ENCODE data around the gene UCN2.
A peak's percentile ranks its signal among the peaks of the same experiment; 100 is the strongest.
"Not testable (repeated sequence)": the region's sequence is repeated elsewhere in the genome, so short reads cannot be mapped to it uniquely, and the experiment has no call there.

Gene UCN2

DNA sequence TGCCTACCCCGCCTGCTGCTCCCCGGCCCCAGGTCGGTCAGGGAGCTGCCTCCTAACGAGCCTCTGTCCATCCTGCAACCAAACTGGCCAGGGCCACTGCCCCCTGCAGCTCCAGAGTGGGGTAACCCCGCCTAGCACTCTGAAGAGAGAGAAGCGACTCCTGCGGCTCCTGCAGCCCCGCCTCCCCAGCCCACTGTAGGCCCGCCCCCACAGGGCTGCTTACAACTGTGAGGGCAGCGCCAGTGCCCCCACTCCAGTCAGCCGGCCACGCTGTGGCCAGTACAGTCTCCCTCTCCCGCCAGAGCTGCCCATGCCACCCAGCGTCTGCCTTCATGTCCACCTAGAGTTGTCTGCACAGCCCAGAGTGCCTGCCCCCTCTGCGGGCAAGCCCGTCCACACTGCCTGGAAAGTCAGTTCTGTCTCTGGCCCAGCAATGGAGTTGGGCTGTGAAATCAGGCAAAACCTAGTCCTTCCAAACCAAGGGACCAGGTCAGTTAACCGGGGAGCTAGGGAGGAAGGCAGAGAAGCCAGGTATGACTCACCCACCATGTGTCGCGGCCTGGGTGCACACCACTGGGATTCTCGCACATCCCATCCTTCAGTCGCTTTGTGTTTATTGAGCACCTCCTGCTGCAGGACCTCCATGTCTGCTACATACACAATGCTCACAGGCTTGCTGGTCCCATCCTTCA is 2.4 kb downstream of the UCN2 start:
- no peak for DNase-seq (ENCODE audit: low read depth)

DNA sequence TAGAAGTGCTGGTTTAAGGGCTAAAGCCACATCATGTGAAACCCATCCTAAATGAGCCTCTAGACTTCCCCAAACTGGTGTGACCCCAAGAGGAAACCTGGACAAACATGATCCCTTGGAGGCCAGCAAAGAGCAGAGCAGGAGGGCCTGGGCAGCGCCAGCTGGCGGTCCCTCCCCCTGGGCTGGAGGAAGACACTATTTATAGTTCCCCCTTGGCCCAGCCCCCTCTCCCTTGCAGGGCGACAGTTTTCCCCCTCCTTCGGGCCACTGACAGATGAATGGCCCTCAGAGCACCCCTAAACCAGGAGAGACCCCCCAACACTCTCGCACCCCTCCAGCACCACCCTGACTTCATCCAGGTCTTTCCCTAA is 2.9 kb downstream of the UCN2 start:
- no peak for DNase-seq (ENCODE audit: low read depth)

DNA sequence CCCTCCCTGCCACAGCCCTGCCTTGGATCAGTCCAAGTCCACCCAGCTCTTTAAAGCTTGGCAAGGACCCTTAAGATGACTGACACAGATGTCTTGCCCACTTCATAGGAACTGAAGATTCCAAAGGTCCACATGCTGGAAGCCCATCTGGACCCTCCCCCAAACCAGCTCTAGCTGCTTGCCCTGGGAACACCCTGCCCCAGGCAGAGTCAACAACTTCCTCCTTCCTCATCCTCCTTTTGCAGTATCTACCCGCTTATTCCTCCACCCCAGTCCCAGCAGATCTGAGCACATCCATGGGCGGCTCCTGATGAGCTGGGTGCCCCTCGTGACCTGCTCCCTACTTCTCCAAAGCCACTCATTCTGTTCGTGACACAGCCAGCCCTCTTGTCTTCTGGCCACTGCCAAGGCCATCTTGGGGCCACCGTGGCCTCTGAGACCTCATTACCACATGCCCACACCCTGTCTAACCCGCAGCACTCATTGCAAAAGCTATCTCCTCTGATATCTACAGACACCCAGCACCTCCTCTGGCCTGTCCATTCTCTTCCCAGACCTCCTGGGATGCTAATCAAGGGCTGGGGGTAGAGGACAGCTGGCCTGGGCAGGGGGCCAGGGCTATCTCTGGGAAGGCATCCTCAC is 5.0 kb downstream of the UCN2 start:
- DNase-seq (ENCODE audit: low read depth) = no peak

DNA sequence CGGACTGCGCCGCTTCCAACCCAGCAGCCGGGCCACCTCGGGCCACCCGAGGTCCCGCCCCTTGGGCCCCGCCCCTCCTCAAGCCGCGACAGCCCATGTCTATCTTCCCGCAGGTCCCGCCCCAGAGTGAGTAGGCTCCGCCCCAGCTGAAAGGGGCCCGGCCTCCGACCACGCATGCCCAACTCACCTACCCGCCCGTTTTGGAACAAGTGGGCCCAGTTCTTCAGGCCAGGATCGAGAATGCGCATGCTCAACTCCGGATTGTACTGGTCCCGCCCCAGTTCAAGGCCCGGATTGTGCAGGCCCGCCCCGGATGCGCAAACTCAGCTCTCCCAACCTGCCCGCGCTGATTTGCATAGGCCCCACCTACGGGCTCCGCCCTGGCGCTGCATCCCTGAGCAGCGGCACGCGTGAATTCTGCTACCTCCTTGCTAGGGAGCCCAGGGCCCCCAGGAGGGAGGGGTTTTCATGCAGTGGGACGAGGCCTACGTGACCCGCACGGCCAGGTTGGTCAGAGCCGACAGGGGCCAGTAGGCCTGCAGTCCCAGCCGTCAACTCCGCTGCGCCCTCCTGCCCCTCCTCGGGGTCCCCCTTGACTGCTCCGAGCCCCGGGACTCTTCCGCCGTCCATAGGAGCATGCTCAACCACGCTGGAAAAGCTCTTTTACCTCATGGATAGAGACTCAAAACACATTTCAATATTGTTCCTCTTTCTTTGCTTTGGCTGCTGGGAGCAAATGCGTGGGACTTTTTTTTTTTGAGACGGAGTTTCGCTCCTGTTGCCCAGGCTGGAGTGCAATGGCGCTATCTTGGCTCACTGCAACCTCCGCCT is 6.6 kb downstream of the UCN2 start, which contains the start of gene PFKFB4:
PFKFB4 (minus strand) TSS at position 8 of the 831 bp plus-strand sequence. CDS start 26 bp downstream, outside the sequence.
- DNase-seq (ENCODE audit: low read depth) = peak; percentile 97

DNA sequence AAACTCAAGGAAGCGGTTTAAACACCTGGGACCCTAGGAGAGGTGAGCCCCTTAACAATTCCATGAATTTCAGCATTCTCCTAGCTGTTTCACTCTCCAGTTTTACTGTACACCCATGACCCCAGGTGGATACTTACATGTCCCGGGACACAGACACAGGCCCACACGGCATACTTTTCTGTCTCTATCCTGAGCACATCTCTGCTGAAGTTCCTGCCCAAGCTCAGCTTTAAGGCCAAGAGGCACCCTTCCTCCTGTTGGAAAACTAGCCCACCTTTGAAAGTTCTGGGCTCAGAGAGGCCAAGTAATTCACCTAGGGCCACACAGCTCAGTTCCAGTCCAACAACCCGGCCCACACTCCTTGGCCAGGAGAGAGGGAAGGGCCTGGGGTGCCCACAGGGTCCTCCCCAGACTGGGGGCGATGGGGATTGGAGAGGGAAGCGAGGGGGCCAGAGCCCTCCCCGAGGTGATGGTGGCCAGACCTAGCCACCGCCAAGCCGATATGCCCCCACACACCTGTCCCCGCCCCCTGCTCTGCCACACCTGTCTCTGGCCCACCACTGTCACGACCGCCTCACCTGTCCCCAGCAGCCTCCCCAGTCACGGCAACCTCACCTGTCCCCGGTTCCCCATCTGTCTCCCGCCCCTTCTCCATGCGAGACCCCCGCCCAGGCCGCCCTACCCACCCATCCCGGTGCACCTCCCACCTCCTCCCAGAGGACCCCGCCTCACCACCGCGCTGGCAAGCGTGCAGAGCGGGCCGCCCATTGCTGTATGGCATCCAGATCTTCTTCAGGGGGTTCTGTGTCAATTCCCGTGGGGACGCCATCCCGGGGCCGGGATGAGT is 7.4 kb downstream of the UCN2 start:
- DNase-seq (ENCODE audit: low read depth) = no peak

DNA sequence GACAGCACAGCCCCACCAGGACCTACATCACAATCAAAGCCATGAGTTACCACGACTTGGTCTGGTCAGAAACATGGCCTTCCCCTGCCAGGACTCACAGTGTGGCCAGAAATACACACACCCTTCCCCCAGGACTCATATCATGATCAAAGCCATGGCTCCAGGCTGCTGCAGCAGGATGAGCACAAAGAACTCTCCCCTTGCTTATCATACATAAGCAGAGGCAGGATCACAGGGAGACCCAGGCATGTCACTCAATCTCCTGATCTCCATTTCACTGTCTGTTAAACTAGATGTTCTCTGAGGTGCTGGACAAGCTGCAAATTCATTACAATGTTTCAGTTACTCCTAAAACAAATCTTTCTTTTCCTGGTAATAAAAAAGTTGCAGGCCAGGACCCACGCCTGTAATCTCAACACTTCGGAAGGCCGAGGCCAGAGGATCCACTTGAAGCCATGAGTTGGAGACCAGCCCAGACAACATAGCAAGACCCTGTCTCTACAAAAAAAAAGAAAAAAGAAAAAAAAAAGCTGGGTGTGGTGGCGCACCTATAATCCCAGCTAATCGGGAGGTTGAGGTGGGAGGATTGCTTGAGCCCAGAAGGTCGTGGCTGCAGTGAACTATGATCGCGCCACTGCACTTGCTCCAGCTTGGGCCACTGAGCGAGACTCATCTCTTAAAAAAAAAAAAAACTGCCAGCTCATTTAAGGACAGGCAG is 8.2 kb downstream of the UCN2 start:
- no peak for DNase-seq (ENCODE audit: low read depth)

DNA sequence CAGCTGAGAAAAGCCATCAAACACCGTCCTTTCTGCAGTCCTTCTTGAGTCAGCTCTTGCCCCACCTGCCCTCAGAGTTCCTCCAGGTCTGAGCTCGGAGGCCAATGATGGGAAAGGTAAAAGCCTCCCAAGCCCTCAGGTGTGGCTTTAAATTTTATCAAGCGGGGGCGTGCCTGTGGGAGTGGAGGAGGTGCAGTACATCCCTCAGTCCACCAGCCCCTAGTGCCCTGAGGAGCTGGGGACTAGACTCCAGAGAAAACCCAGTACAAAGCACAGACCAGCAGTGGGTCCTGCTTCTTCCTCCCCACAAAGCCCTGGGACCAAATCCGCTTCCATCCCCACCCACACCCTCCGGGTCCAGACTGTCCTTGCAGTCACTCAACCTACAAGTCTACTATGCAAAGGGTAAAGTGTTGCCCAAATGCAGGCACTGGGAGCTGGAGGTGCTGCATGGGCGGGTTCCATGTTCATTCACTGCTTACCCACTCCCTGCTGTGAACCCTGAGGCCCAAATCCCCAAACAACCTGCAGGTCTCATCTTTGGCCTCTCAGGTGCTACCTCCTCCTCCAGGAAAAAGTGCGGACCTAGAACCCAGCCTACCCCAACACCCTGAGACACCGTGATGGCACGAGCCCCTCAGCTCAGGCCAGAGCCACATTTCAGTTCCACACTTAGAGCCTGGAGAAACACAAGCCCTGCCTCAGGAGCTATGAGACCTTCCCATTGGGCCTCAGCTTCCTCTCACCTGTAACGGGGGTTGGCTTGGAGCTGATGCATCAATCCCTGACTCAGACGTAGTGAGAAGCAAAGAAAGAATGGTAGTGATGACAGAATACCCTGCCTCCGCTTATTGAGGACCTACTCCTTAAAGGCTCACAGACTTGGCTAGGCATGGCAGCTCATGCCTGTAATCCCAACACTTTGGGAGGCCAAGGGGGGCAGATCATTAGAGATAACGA is 9.4 kb downstream of the UCN2 start:
- DNase-seq (ENCODE audit: low read depth) = no peak

DNA sequence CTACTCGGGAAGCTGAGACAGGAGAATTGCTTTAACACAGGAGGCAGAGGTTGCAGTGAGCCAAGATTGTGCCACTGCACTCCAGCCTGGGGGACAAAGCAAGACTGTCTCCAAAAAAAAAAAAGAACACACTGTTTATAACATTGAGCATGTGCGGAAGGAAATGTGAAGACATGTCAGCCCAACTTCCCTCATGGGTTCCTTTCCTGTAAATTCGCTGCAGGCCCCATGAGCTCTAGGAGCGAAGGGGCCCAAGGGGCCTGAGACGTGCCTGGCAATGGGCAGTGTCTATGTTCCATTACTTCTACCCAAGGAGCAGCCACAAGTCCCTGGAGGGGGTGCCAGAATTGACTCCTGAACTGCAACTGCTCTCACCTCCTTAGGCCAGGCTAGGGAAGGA is 10.2 kb downstream of the UCN2 start:
- DNase-seq (ENCODE audit: low read depth) = no peak

DNA sequence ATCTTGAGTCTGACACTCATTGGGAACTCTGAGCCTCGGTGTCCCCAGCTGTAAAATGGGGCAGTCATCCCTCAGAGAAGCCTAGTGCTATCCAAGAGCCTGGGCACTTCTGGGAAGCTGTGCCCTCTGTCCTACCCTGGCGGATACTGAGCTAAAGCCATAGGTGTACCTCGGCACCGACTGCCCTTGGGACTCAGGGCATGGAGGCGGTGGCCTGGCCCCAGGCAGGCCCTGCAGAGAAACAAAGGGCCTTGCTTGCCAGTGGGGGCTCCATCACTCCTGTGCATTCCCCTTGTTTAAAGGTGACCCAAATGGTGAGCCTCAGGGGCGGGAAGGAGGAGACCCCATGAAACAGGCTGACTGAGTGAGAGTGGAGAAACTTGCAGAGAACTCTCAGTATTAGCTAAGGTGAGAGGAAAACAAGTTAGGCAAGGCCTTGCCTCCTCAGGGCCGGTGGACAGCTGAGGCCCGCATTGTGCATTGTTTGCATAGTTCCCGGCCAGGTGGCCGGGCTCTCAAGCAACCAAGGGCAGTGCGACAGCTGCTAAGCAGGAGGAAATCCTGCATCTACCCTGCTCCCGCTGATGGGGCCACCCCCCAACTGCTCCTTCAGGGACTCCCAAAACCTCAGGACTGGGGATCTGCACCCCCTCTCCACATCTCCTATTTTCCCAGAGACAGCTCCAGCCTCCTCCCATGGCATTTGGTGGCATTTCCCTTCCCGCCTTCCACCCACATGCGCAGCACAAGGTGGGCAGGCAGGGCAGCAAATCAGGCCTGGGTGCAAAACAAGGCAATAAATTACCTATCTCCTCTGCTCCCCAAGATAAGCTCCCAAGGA is 11.2 kb downstream of the UCN2 start:
- DNase-seq (ENCODE audit: low read depth) = no peak

DNA sequence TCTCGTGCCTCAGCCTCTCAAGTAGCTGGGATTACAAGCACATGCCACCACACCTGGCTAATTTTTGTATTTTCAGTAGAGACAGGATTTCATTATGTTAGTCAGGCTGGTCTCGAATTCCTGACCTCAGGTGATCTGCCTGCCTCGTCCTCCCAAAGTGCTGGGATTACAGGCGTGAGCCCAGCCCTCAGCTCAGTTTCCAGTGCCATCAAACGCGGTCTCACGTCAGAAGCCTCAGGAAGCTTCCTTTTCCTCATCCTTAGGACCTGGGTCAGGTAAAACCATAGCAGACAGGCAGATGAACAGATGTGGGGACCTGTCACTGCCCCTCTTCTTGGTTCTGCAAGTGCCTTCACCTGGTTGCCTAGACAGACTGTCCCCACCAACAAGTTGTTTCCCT is 11.9 kb downstream of the UCN2 start:
- not testable (repeated sequence) for DNase-seq (ENCODE audit: low read depth)

DNA sequence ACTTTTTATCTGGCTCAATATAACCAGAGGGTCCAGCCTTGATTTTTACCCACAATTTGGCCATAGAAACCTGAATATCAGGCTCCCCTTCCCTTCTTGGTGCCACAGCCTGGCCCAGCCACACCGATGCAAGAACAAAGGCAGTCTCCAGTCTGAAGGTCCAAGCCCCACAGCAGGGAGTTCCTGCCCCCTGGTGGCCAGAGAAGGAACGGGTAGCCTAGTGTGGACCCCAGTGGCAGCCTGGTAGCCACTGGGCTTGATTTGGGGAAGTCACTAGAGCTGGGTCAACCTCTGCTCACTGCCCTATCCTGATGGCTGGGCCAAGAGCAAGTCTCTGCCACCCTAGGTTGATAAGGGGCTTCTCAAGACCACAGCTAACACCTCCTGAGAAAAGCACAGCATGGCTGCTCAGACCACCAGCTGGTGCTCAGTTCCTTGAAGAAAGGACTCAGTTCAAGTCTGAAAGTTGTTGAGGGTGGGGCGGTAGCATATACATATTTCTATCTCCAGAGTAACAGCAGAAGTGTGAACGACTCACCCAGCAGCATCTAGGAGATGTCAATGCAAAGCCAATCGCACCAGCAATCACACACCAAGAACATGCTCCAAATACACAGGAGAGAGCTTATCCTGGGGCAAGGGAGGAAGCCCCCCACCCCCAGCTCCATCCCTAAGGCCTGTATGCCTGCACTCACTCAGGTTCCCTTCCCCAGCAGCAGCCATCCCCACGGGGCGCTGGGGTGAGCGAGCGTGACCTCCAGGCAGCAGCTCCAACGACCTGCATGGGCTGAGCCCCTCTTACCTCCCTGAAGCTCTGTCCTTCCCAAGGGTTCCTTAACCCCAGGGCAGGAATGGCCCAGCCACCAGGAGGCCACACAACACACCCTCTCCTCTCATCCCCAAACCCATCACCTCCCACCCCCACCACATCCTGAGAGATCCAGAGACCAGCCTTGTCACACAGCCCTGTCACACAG is 14.6 kb downstream of the UCN2 start:
- DNase-seq (ENCODE audit: low read depth) = peak; percentile 64

DNA sequence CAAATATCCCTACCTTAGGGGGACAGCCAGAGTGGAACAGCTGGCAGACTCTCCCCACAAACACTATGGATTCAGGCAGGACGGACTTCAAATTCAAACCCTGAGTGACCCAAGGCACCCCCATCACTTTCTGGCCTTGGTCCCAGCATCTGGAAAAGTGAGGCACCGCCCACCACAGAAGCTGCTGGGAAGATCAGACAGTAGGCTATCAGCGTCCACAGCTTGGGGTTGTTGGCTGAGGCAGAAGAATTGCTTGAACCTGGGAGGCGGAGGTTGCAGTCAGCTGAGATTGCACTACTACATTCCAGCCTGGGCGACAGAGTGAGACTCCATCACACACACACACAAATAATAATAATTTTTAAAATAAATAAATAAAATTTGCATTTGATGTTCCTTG is 15.5 kb downstream of the UCN2 start:
- no peak for DNase-seq (ENCODE audit: low read depth)

DNA sequence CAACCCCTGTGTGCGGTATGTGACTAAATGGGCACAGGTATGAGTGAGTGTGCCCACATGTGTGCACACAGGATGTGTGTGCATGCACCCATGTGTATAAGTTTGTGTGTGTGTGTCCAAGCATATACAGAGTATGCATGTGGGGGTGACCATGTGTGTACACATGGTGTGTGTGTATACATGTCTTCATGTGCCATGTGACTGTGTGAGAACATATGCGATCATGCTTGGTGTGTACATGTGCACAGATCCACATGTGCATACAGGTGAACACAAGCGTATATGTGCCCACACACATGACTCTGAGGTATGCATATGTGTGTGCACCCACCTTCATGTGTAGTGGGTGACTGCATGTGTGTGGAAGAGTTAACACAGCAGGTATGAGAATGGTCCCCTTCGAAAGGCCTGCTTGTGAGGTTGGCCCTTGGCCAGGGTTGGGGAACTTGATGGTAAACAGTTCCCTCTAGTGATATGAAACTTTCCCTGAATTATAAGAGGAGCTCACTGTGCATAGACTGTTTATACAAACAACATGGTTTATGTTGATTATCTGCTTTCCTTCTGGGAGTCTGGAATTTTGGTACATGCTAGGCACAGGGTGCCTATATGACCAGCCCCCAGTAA is 17.3 kb downstream of the UCN2 start:
- no peak for DNase-seq (ENCODE audit: low read depth)

DNA sequence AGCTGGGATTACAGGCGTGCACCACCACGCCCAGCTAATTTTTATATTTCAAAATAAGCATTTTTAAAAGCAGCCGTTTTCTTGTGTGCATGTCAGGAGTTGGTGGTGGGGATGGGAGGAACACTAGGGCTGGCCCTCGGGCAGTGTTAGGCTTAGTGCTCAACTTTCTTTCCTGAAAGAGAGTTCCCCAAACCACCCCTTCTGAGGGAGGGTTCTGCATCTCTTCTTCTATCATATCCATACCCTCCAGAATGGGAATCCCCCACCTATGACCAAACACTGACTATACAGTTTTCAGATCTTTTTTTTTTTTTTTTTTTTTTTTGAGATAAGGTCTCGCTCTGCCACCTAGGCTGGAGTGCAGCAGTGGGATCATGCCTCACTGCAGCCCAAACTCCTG is 19.4 kb downstream of the UCN2 start:
- DNase-seq (ENCODE audit: low read depth) = no peak

DNA sequence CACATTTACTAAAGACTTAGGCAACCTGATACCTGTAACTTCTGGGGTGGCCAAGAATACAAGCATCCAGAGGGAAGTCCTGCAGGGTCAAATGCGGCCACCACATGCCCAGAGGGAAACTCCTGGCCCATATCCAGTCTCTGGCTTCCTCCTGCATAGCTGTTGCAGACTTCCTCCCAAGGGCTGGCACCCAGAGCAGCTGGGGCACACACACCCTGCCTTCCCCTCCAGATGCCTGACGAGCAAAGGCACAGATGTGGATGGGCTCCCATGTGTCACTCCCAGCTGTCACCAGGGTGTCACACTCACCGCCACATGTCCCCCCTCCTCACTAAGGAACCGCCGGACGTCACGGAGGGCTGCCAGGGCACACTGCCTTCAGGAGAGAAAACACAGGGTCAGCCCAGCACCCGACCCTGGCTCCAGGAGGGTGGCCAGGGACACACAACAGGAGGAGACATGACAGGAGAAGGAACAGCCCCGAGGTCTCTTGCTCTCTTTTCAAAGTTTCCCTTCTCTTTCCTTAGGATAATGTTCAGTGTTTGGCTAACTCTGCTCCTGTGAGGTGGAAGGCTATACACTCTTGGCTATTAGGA is 20.2 kb downstream of the UCN2 start:
- no peak for DNase-seq (ENCODE audit: low read depth)

DNA sequence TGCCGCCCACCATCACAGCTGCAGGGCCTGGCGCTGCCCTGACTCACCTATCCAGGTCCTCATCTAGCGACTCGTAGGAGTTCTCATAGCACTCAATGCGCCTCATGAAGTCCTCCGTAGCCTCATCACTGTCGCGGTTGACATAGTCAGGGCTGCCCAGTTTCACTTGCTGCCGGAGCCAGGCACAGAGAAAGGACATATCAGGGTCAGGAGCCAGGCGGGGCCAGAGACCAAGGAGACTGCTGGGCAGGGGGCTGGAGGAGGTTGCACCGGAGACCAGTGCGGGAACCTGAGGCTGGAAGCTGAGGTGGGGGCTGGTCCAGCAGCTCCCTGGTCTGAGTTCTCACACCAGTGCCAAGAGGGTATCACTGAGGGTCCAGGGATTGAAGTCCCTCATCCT is 25.1 kb downstream of the UCN2 start:
- no peak for DNase-seq (ENCODE audit: low read depth)

DNA sequence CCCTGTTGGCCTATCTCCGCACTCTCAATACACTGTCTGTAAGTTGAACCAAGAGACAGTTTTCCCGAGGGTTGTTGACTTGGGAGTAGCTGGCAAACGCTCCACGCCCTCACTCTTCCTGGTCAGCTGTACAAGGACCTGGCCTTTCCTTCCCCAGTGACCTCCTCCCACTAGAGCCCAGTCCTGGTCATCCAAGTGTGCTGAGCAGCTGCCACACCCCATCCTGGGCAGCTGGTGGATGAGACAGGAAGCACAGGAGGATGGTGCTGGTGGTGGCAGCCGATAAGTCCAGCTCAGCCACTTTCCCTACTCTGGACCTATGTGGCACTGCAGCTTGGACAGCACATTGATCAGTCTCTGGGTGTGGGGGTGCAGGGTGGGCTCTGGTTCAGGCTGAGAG is 26.8 kb downstream of the UCN2 start:
- DNase-seq (ENCODE audit: low read depth) = no peak
